Activated CD4-positive, alpha-beta T cell treated with anti-CD3 and anti-CD28 coated beads, Interleukin-2, amount 50 U/mL, for 48 hours (primary cell): ENCODE data around the gene TSGA10IP.

Source experiments
- DNase-seq, 2 experiments: peaks; one replicate each; pipeline ENCODE4 v3.0.0-alpha.2; 2020

TSGA10IP gene

GRCh38 chr11:65945430-65945911, at the start of gene TSGA10IP:
Gene TSGA10IP, plus strand, starts transcription at chr11:65945480. Its CDS starts 196 bp downstream, at chr11:65945676.
- no peak for DNase-seq

- DNase-seq: no peak
Measured at GRCh38 chr11:65895482-65895981, 49.7 kb upstream of the TSGA10IP start.

- no peak for DNase-seq
Measured at GRCh38 chr11:65896034-65896999, 49.0 kb upstream of the TSGA10IP start.

GRCh38 chr11:65897020-65897471, 48.2 kb upstream of the TSGA10IP start:
- DNase-seq: no peak

- no peak for DNase-seq
Measured at GRCh38 chr11:65898656-65899355, 46.5 kb upstream of the TSGA10IP start.

- peak; percentile 80 to 86 for DNase-seq
Measured at GRCh38 chr11:65899356-65900124, 45.7 kb upstream of the TSGA10IP start.

GRCh38 chr11:65900125-65900898, 45.0 kb upstream of the TSGA10IP start, which contains the start of gene FOSL1:
Gene FOSL1, minus strand, starts transcription at chr11:65900388. Its CDS starts 49 bp downstream, at chr11:65900339.
- peak; percentile 96 to 97 for DNase-seq

GRCh38 chr11:65900899-65901180, 44.4 kb upstream of the TSGA10IP start:
- DNase-seq: no peak

- no peak for DNase-seq
Measured at GRCh38 chr11:65903068-65903481, 42.2 kb upstream of the TSGA10IP start.

GRCh38 chr11:65903715-65904114, 41.6 kb upstream of the TSGA10IP start:
- no peak for DNase-seq

- DNase-seq: no peak
Measured at GRCh38 chr11:65906602-65907001, 38.7 kb upstream of the TSGA10IP start.

- DNase-seq: no peak
Measured at GRCh38 chr11:65907878-65908277, 37.4 kb upstream of the TSGA10IP start.

GRCh38 chr11:65911682-65912568, 33.4 kb upstream of the TSGA10IP start:
- no peak for DNase-seq

GRCh38 chr11:65912845-65913244, 32.4 kb upstream of the TSGA10IP start:
- DNase-seq: no peak

- no peak for DNase-seq
Measured at GRCh38 chr11:65915101-65915820, 30.0 kb upstream of the TSGA10IP start.

- DNase-seq: no peak
Measured at GRCh38 chr11:65915821-65916251, 29.4 kb upstream of the TSGA10IP start.

GRCh38 chr11:65916391-65916790, 28.9 kb upstream of the TSGA10IP start:
- no peak for DNase-seq

GRCh38 chr11:65917077-65917433, 28.2 kb upstream of the TSGA10IP start:
- DNase-seq: no peak

GRCh38 chr11:65917434-65918210, 27.7 kb upstream of the TSGA10IP start:
- DNase-seq: no peak
